A549 (cell line): ENCODE measurements around the gene HSPB1. TPM values are rescaled to one million over a fixed set of nuclear protein-coding genes. Genes with fewer than 3 reads are reported as not detected.
A peak's percentile ranks its signal among the peaks of the same experiment; 100 is the strongest.

Experiments
- ATAC-seq, 2 experiments: fragments of 200-7000 bp in 1 of 2; fragments of >200 bp in 1 of 2; cut with Nextera tagmentation in 1 of 2; cut with Tn5 transposase in 1 of 2; 3 replicates each; pipeline versions ENCODE4 v1.8.0 to v1.9.1; 2018 to 2020; ENCODE audit warnings: mild to moderate bottlenecking in 1 of 2, moderate library complexity in 1 of 2
- CTCF ChIA-PET: fragments of 300-600 bp; sonication (Branson Sonifier 250); formaldehyde crosslinking; extraction: SDS; loops from one replicate; lab custom pipeline; 2021; ENCODE audit warnings: antibody characterized with exemption, inconsistent platforms; lab: Yijun Ruan, JAX
- POLR2A ChIA-PET: fragments of 350-600 bp; formaldehyde crosslinking; extraction: SDS; loops from one replicate; lab custom pipeline; 2021; ENCODE audit warnings: antibody characterized with exemption, inconsistent platforms; lab: Yijun Ruan, JAX
- DNase-seq, 2 experiments: peaks; one replicate each; pipeline versions ENCODE4 v3.0.0 to v3.0.0-alpha.2; 2011 to 2016; ENCODE audit warnings: low read depth in 1 of 2, low spot score in 1 of 2
- FAIRE-seq: peaks from 2 replicates; lab custom pipeline; 2011; peaks lifted over from hg19 to GRCh38; lab: Jason Lieb, UNC
- H3K27ac ChIP-seq, 2 experiments: fragments of >200 bp; sonication (Bioruptor Twin); formaldehyde crosslinking; 3 replicates each; pipeline ENCODE4 v1.5.1; 2016 to 2017
- H3K4me1 ChIP-seq: fragments of >200 bp; sonication (Bioruptor Twin); formaldehyde crosslinking; 3 replicates; pipeline ENCODE4 v1.6.1; 2016
- H3K4me2 ChIP-seq: fragments of >200 bp; sonication (Bioruptor Twin); formaldehyde crosslinking; 3 replicates; pipeline ENCODE4 v1.6.1; 2016
- H3K4me3 ChIP-seq: fragments of >200 bp; sonication (Bioruptor Twin); formaldehyde crosslinking; 3 replicates; pipeline ENCODE4 v1.5.1; 2016
- H3K9me3 ChIP-seq: fragments of >200 bp; sonication (Bioruptor Twin); formaldehyde crosslinking; 3 replicates; pipeline ENCODE4 v1.6.1; 2016
- ATOH8 ChIP-seq: fragments of 250-450 bp; sonication (Bioruptor Pico); IDR thresholded peaks from 2 replicates; pipeline ENCODE4 v1.5.0; 2020; ENCODE audit warnings: low read depth, mild to moderate bottlenecking, moderate library complexity
- CBX8 ChIP-seq: fragments of 200-600 bp; sonication (generic); IDR thresholded peaks from 2 replicates; pipeline ENCODE4 v1.6.1; 2016
- CEBPB ChIP-seq, 2 experiments: fragments of >200 bp in 1 of 2; sonication (Bioruptor Twin) in 1 of 2; formaldehyde crosslinking in 1 of 2; IDR thresholded peaks; 2 replicates each; pipeline ENCODE4 v1.6.1; 2012 to 2016
- CTCF ChIP-seq: fragments of >200 bp; sonication (Bioruptor Twin); formaldehyde crosslinking; IDR thresholded peaks from 3 replicates; pipeline ENCODE4 v1.5.1; 2016
- EHF ChIP-seq: fragments of 250-450 bp; sonication (Bioruptor Pico); IDR thresholded peaks from 2 replicates; pipeline ENCODE4 v1.5.0; 2020; ENCODE audit warnings: mild to moderate bottlenecking
- ELK1 ChIP-seq: fragments of 150-350 bp; IDR thresholded peaks from 2 replicates; pipeline ENCODE4 v1.6.1; 2014; ENCODE audit warnings: low read depth, mild to moderate bottlenecking, low read length
- FOSL2 ChIP-seq, 2 experiments: fragments of 450-650 bp in 1 of 2; fragments of >200 bp in 1 of 2; sonication (Bioruptor Twin) in 1 of 2; formaldehyde crosslinking; IDR thresholded peaks; 2 replicates each; pipeline versions ENCODE4 v1.5.0 to v1.6.1; 2016 to 2020; ENCODE audit warnings: mild to moderate bottlenecking in 1 of 2, moderate library complexity in 1 of 2
- GATA3 ChIP-seq: IDR thresholded peaks from 2 replicates; pipeline ENCODE4 v1.6.1; 2012; ENCODE audit warnings: borderline replicate concordance
- HMGXB4 ChIP-seq: fragments of 250-450 bp; sonication (Bioruptor Pico); IDR thresholded peaks from 2 replicates; pipeline ENCODE4 v1.5.0; 2021; ENCODE audit warnings: mild to moderate bottlenecking, moderate library complexity, borderline replicate concordance
- JUN ChIP-seq, 2 experiments: fragments of >200 bp; sonication (Bioruptor Twin); formaldehyde crosslinking; IDR thresholded peaks; 2 replicates in 1 of 2; 3 replicates in 1 of 2; pipeline ENCODE4 v1.6.1; 2016 to 2017
- MAFK ChIP-seq: fragments of 450-650 bp; IDR thresholded peaks from 2 replicates; pipeline ENCODE4 v1.6.1; 2014; ENCODE audit not compliant: partially characterized antibody
- MAX ChIP-seq: IDR thresholded peaks from 2 replicates; pipeline ENCODE4 v1.6.1; 2012
- MYC ChIP-seq: IDR thresholded peaks from 2 replicates; pipeline ENCODE4 v1.6.1; 2012; ENCODE audit warnings: mild to moderate bottlenecking, inconsistent platforms, low read length, improper control_type of control experiment, borderline replicate concordance
- NPAS2 ChIP-seq: fragments of 250-450 bp; sonication (Bioruptor Pico); IDR thresholded peaks from 2 replicates; pipeline ENCODE4 v1.8.0; 2022; ENCODE audit warnings: mild to moderate bottlenecking, moderate library complexity, borderline replicate concordance
- PHF8 ChIP-seq: fragments of 200-600 bp; sonication (generic); IDR thresholded peaks from 2 replicates; pipeline ENCODE4 v1.6.1; 2016; ENCODE audit warnings: low read depth, mild to moderate bottlenecking, antibody characterized with exemption, moderate library complexity, borderline replicate concordance
- POLR2AphosphoS2 ChIP-seq: conservative IDR thresholded peaks from 2 replicates; pipeline ENCODE4 v1.6.1; 2012; ENCODE audit warnings: low read length, improper control_type of control experiment, inconsistent platforms
- RAD21 ChIP-seq, 2 experiments: fragments of >200 bp in 1 of 2; sonication (Bioruptor Twin) in 1 of 2; formaldehyde crosslinking in 1 of 2; IDR thresholded peaks in 1 of 2; conservative IDR thresholded peaks in 1 of 2; 2 replicates in 1 of 2; 3 replicates in 1 of 2; pipeline ENCODE4 v1.6.1; 2012 to 2018; ENCODE audit warnings: inconsistent platforms in 1 of 2
- RCOR1 ChIP-seq: fragments of 150-350 bp; IDR thresholded peaks from 2 replicates; pipeline ENCODE4 v1.6.1; 2014; ENCODE audit warnings: antibody characterized with exemption, low read length, low read depth
- WGBS: methylation state at CpG from one replicate; pipeline ENCODE4 v1.1.6; 2017; ENCODE audit errors: missing lambda C conversion rate; 5-methylcytosine and 5-hydroxymethylcytosine counted together
- polyA plus RNA-seq, 4 experiments: library from polyadenylated mRNA; depleted of rRNA in 3 of 4; stranded (reverse); fragments of >200 nt; fragmentation: RNase III in 1 of 4; extraction: RNeasy Plus Mini Kit Qiagen cat#74134 plus additional on column Dnase treatment in 1 of 4; gene quantifications; 2 replicates in 3 of 4; 3 replicates in 1 of 4; pipeline ENCODE4 v1.2.3, GENCODE V29; 2011 to 2017
- TF ChIP-seq, protein P1 (sequence below): IDR thresholded peaks from 2 replicates; pipeline ENCODE4 v1.6.1; 2012; ENCODE audit warnings: low read depth, borderline replicate concordance

Gene HSPB1
- polyA plus RNA-seq, 2 of the 4 experiments (the other 2 are of a cell fraction) = 209 to 620 TPM

- H3K4me3 ChIP-seq = no peak overlapping the region
- WGBS = 85% methylated on average over 6 of the region's 6 CpGs
- FAIRE-seq = no peak
- no peak for DNase-seq
- peaks cover 90% of the 10 kb centered on the region for H3K4me1 ChIP-seq
- ChIA-PET POLR2A (interaction anchor here (1.6 kb wide), 1 partner anchor 19 kb away, joined by 4 read pairs; no protein-coding TSS in a partner anchor), CTCF (interaction anchor here (1.5 kb wide), 1 partner anchor 11 kb away, joined by 7 read pairs; no protein-coding TSS in a partner anchor)
- no peak overlapping the region for H3K4me2 ChIP-seq
- H3K9me3 ChIP-seq = no peaks in the 10 kb centered on the region
- 0 out of 6 replicates have a peak, but pooled peaks of 1 of the 2 experiments have one; percentile 5 for ATAC-seq
- H3K27ac ChIP-seq = no peak overlapping the region
- no peak for TF ChIP-seq MAX
- no peak for TF ChIP-seq GATA3
- TF ChIP-seq EHF (CRISPR knock-in tag) = no peak
- TF ChIP-seq PHF8 = no peak
- TF ChIP-seq ELK1 = no peak
- no peak for TF ChIP-seq HMGXB4
- no peak for TF ChIP-seq MAFK
- no peak for TF ChIP-seq CBX8
- TF ChIP-seq RAD21 (conservative IDR thresholded peaks at IDR 0.05 in 1 of 2, IDR thresholded peaks at IDR 0.05 in 1 of 2) = no peak
- TF ChIP-seq JUN (IDR thresholded peaks at IDR 0.05) = no peak
- no peak for TF ChIP-seq CTCF
- no peak for TF ChIP-seq FOSL2 (IDR thresholded peaks at IDR 0.05)
- no peak for TF ChIP-seq FOSL2 (CRISPR knock-in tag; IDR thresholded peaks at IDR 0.05)
- TF ChIP-seq NPAS2 (CRISPR knock-in tag) = no peak
- TF ChIP-seq MYC = no peak
- no peak for TF ChIP-seq RCOR1
- no peak for TF ChIP-seq CEBPB (IDR thresholded peaks at IDR 0.05)
- no peak for TF ChIP-seq ATOH8
- TF ChIP-seq, protein P1, sequence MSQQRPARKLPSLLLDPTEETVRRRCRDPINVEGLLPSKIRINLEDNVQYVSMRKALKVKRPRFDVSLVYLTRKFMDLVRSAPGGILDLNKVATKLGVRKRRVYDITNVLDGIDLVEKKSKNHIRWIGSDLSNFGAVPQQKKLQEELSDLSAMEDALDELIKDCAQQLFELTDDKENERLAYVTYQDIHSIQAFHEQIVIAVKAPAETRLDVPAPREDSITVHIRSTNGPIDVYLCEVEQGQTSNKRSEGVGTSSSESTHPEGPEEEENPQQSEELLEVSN = no peak
- no peak for TF ChIP-seq POLR2AphosphoS2
- TF ChIP-seq, all 56 proteins: peak for 0
These were observed 34.7 kb downstream of the HSPB1 start for GRCh38 chr7:76337147-76337546.
